GM13977 (cell line): Measurements from ENCODE around the gene GIPC2.

Source experiments
- DNase-seq: peaks from one replicate; pipeline ENCODE4 v3.0.0; 2012; ENCODE audit warnings: low spot score
- CTCF ChIP-seq: IDR thresholded peaks from 2 replicates; pipeline ENCODE4 v1.5.1; 2012; ENCODE audit warnings: mild to moderate bottlenecking, control low read depth; ENCODE audit not compliant: insufficient read depth; ENCODE audit errors: extremely low read depth, missing control alignments
- in situ Hi-C: fragments of 300-500 bp; cut with MboI; formaldehyde crosslinking; loops from one replicate; pipeline ENCODE4 v1.12.0; 2022; ENCODE audit warnings: low sequenced_read_pairs, low pct_unique_long_range_greater_than_20kb, mixed read lengths, inconsistent platforms; ENCODE audit not compliant: unreplicated experiment

The GIPC2 gene

GRCh38 chr1:78156805-78157521, 111.2 kb downstream of the GIPC2 start:
- no peak for DNase-seq
- no peak for TF ChIP-seq CTCF
- in situ Hi-C loops = no loop called here

GRCh38 chr1:78165816-78166215, 120.0 kb downstream of the GIPC2 start:
- in situ Hi-C loops = no loop called here
- no peak for TF ChIP-seq CTCF
- no peak for DNase-seq

- DNase-seq = no peak
- no peak for TF ChIP-seq CTCF
- in situ Hi-C loops = no loop called here
Measured at GRCh38 chr1:78168306-78168705, 122.5 kb downstream of the GIPC2 start.

GRCh38 chr1:78170859-78171258, 125.1 kb downstream of the GIPC2 start:
- DNase-seq = no peak
- no peak for TF ChIP-seq CTCF
- in situ Hi-C loops = no loop called here

GRCh38 chr1:78171736-78172590, 126.2 kb downstream of the GIPC2 start:
- no peak for DNase-seq
- no peak for TF ChIP-seq CTCF
- in situ Hi-C loops = no loop called here

- DNase-seq = no peak
- in situ Hi-C loops = no loop called here
- TF ChIP-seq CTCF = no peak
Measured at GRCh38 chr1:78176448-78176847, 130.7 kb downstream of the GIPC2 start.
